Activated CD4-positive, CD25-positive, alpha-beta regulatory T cell treated with anti-CD3 and anti-CD28 coated beads, Interleukin-2, amount 50 U/mL, for 16 hours (primary cell): ENCODE measurements around the gene STMP1.
"Not testable (repeated sequence)": the region's sequence is repeated elsewhere in the genome, so short reads cannot be mapped to it uniquely, and the experiment has no call there.

Experiments
- DNase-seq: peaks from one replicate; pipeline ENCODE4 v3.0.0-alpha.2; 2020; ENCODE audit warnings: low read depth, low spot score

Gene STMP1

GRCh38 chr7:135664046-135664589 lies 1.8 kb downstream of the STMP1 start:
- DNase-seq, result no peak

GRCh38 chr7:135665042-135665441 lies 2.7 kb downstream of the STMP1 start:
- DNase-seq, result no peak

- DNase-seq, result no peak
Measured at GRCh38 chr7:135666156-135666555, 3.8 kb downstream of the STMP1 start.

GRCh38 chr7:135666846-135667245 lies 4.5 kb downstream of the STMP1 start:
- DNase-seq, result no peak

- not testable (repeated sequence) for DNase-seq
Measured at GRCh38 chr7:135667626-135668025, 5.3 kb downstream of the STMP1 start.

- DNase-seq, result not testable (repeated sequence)
Measured at GRCh38 chr7:135668852-135669395, 6.6 kb downstream of the STMP1 start.

- DNase-seq, result no peak
Measured at GRCh38 chr7:135669774-135670173, 7.5 kb downstream of the STMP1 start.

- DNase-seq, result no peak
Measured at GRCh38 chr7:135670179-135670578, 7.9 kb downstream of the STMP1 start.

- DNase-seq, result no peak
Measured at GRCh38 chr7:135672560-135673359, 10.4 kb downstream of the STMP1 start.

GRCh38 chr7:135673360-135673706 lies 11.0 kb downstream of the STMP1 start:
- no peak for DNase-seq

- no peak for DNase-seq
Measured at GRCh38 chr7:135678612-135679575, 16.6 kb downstream of the STMP1 start.

GRCh38 chr7:135681762-135682161 lies 19.4 kb downstream of the STMP1 start:
- no peak for DNase-seq

GRCh38 chr7:135682191-135682590 lies 19.9 kb downstream of the STMP1 start:
- DNase-seq, result no peak

GRCh38 chr7:135683609-135684008 lies 21.3 kb downstream of the STMP1 start:
- DNase-seq, result no peak

GRCh38 chr7:135684136-135684535 lies 21.8 kb downstream of the STMP1 start:
- no peak for DNase-seq

GRCh38 chr7:135684699-135685098 lies 22.4 kb downstream of the STMP1 start:
- no peak for DNase-seq

GRCh38 chr7:135685306-135686084 lies 23.2 kb downstream of the STMP1 start:
- DNase-seq, result no peak

GRCh38 chr7:135687466-135687865 lies 25.2 kb downstream of the STMP1 start:
- DNase-seq, result no peak

GRCh38 chr7:135690566-135690965 lies 28.3 kb downstream of the STMP1 start:
- DNase-seq, result no peak

- no peak for DNase-seq
Measured at GRCh38 chr7:135692055-135692454, 29.7 kb downstream of the STMP1 start.

- not testable (repeated sequence) for DNase-seq
Measured at GRCh38 chr7:135692606-135693005, 30.3 kb downstream of the STMP1 start.
